GM12878 (cell line): ENCODE measurements around the gene SAMD4A. TPM values are rescaled to one million over a fixed set of nuclear protein-coding genes. Genes with fewer than 3 reads are reported as not detected.

Experiments used
- BHLHE40 ChIP-seq, 2 experiments: fragments of 450-650 bp in 1 of 2; IDR thresholded peaks; 2 replicates each; pipeline ENCODE4 v1.6.1; 2011 to 2017; ENCODE audit warnings: low read depth in 2 of 2, borderline replicate concordance in 1 of 2, improper control_type of control experiment in 1 of 2, low read length in 1 of 2, mild to moderate bottlenecking in 1 of 2
- BMI1 ChIP-seq: fragments of 450-650 bp; IDR thresholded peaks from 2 replicates; pipeline ENCODE4 v1.6.1; 2016; ENCODE audit warnings: mild to moderate bottlenecking, moderate library complexity, borderline replicate concordance
- GATAD2B ChIP-seq: fragments of 450-650 bp; conservative IDR thresholded peaks from 2 replicates; pipeline ENCODE4 v1.6.1; 2017; ENCODE audit warnings: low read depth, mild to moderate bottlenecking, moderate library complexity
- HDAC6 ChIP-seq: fragments of 200-600 bp; sonication (generic); IDR thresholded peaks from one replicate; pipeline ENCODE4 v1.8.0; 2017; ENCODE audit warnings: antibody characterized with exemption; ENCODE audit not compliant: unreplicated experiment
- NFYB ChIP-seq: IDR thresholded peaks from 2 replicates; pipeline ENCODE4 v1.6.1; 2011; ENCODE audit warnings: low read depth, mild to moderate bottlenecking, low read length, improper control_type of control experiment, moderate library complexity; ENCODE audit not compliant: insufficient read depth
- TCF12 ChIP-seq: IDR thresholded peaks from 2 replicates; pipeline ENCODE4 v1.6.1; 2011; ENCODE audit warnings: low read depth, mild to moderate bottlenecking, low read length
- YY1 ChIP-seq: IDR thresholded peaks from 2 replicates; pipeline ENCODE4 v1.6.1; 2011; ENCODE audit warnings: low read depth, mild to moderate bottlenecking, low read length
- ZNF207 ChIP-seq: fragments of 450-650 bp; IDR thresholded peaks from 2 replicates; pipeline ENCODE4 v1.6.1; 2014; ENCODE audit warnings: antibody characterized with exemption, mild to moderate bottlenecking, borderline replicate concordance
- polyA plus RNA-seq, 11 experiments: library from polyadenylated mRNA; depleted of rRNA in 4 of 11; unstranded in 6 of 11; stranded (reverse) in 5 of 11; fragments of >200 nt; fragmentation: Nextera tagmentation in 4 of 11; fragmentation: Illumina TruSeq in 1 of 11; extraction: Ambion mirVana in 4 of 11; extraction: Trizol in 1 of 11; gene quantifications; 1 replicate in 1 of 11; 2 replicates in 10 of 11; pipeline versions ENCODE4 v1.2.1 to v1.2.3, GENCODE V29; 2011 to 2016; ENCODE audit warnings: inconsistent platforms in 2 of 11, missing spikeins in 2 of 11, low read depth in 1 of 11
- total RNA-seq, 4 experiments: library from RNA; depleted of rRNA in 3 of 4; stranded (reverse); fragments of >200 nt in 3 of 4; fragmentation: Illumina TruSeq in 1 of 4; extraction: Trizol in 1 of 4; gene quantifications; 2 replicates each; pipeline versions ENCODE4 v1.2.1 to v1.2.3, GENCODE V29; 2013 to 2021
- TF ChIP-seq, protein P1 (sequence below): fragments of 450-650 bp; IDR thresholded peaks from 2 replicates; pipeline ENCODE4 v1.6.1; 2017; ENCODE audit warnings: mild to moderate bottlenecking, low read depth, inconsistent platforms; ENCODE audit not compliant: poor library complexity, severe bottlenecking
- TF ChIP-seq, protein P2 (sequence below): fragments of 450-650 bp; IDR thresholded peaks from 2 replicates; pipeline ENCODE4 v1.6.1; 2018; ENCODE audit warnings: borderline replicate concordance, mild to moderate bottlenecking; ENCODE audit not compliant: partially characterized antibody
- TF ChIP-seq, protein P3 (sequence below): IDR thresholded peaks from 2 replicates; pipeline ENCODE4 v1.6.1; 2012; ENCODE audit warnings: improper control_type of control experiment, low read depth, low read length; ENCODE audit not compliant: insufficient replicate concordance
- TF ChIP-seq, protein P4 (sequence below): fragments of 450-650 bp; formaldehyde crosslinking; IDR thresholded peaks from 2 replicates; pipeline ENCODE4 v1.4.0; 2020; ENCODE audit warnings: mild to moderate bottlenecking, moderate library complexity
- TF ChIP-seq, protein P5 (sequence below): fragments of 450-650 bp; IDR thresholded peaks from 2 replicates; pipeline ENCODE4 v1.6.1; 2014; ENCODE audit warnings: mild to moderate bottlenecking

SAMD4A gene
- total and polyA plus RNA-seq, 10 of the 15 experiments (the other 5 are each of a cell fraction or from before 2014, with no cell fraction given) = 0.05 to 0.56 (median 0.31) TPM

DNA sequence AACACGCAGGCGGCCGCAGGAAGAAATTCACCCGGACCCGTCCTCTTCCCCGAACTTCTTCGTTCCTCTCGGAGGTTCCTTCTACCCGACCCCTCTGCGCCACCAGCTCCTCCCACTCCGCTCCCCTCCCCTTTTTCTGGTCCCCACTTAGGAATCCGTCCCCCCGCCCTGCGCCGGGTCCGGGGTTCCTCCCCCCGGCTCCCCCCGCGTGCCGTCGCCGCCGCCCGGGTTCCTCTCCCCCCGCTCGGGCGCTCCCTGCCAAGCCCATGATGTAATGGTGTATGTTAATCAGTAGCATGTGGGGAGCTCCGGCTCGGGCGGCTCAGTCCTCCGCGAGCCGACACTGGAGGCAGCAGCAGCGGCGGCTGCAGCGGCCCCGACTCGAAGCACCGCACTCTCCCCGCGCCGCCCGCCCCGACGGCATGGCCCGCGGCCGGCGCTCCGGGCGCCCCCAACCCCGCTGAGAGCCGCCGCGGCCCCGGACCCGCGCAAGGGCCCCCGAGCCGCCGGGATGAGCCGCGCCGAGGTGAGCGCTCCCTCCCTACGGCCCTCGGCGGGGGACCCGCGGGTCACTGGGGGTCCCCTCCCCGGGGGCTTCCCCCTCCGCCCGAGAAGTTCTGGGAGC lies 1.0 kb upstream of the SAMD4A start (continued):
- TF ChIP-seq, protein P1, sequence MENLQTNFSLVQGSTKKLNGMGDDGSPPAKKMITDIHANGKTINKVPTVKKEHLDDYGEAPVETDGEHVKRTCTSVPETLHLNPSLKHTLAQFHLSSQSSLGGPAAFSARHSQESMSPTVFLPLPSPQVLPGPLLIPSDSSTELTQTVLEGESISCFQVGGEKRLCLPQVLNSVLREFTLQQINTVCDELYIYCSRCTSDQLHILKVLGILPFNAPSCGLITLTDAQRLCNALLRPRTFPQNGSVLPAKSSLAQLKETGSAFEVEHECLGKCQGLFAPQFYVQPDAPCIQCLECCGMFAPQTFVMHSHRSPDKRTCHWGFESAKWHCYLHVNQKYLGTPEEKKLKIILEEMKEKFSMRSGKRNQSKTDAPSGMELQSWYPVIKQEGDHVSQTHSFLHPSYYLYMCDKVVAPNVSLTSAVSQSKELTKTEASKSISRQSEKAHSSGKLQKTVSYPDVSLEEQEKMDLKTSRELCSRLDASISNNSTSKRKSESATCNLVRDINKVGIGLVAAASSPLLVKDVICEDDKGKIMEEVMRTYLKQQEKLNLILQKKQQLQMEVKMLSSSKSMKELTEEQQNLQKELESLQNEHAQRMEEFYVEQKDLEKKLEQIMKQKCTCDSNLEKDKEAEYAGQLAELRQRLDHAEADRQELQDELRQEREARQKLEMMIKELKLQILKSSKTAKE = no peak
- TF ChIP-seq, protein P2, sequence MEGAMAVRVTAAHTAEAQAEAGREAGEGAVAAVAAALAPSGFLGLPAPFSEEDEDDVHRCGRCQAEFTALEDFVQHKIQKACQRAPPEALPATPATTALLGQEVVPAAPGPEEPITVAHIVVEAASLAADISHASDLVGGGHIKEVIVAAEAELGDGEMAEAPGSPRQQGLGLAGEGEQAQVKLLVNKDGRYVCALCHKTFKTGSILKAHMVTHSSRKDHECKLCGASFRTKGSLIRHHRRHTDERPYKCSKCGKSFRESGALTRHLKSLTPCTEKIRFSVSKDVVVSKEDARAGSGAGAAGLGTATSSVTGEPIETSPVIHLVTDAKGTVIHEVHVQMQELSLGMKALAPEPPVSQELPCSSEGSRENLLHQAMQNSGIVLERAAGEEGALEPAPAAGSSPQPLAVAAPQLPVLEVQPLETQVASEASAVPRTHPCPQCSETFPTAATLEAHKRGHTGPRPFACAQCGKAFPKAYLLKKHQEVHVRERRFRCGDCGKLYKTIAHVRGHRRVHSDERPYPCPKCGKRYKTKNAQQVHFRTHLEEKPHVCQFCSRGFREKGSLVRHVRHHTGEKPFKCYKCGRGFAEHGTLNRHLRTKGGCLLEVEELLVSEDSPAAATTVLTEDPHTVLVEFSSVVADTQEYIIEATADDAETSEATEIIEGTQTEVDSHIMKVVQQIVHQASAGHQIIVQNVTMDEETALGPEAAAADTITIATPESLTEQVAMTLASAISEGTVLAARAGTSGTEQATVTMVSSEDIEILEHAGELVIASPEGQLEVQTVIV = no peak
- TF ChIP-seq GATAD2B (no peak), ZNF207 (no peak), HDAC6 (peak; percentile 32), BMI1 (no peak), YY1 (no peak), TCF12 (peak; percentile 15; the same call in 1 of the 2 replicates), BHLHE40 (IDR thresholded peaks at IDR 0.05; ENCODE audit: borderline replicate concordance in 1 of 2, low read depth in 2 of 2, low read length in 1 of 2) (peak in 1 of 2 experiments; percentile 48; a peak in 2 of 4 replicates), NFYB (no peak)
- TF ChIP-seq, protein P3, sequence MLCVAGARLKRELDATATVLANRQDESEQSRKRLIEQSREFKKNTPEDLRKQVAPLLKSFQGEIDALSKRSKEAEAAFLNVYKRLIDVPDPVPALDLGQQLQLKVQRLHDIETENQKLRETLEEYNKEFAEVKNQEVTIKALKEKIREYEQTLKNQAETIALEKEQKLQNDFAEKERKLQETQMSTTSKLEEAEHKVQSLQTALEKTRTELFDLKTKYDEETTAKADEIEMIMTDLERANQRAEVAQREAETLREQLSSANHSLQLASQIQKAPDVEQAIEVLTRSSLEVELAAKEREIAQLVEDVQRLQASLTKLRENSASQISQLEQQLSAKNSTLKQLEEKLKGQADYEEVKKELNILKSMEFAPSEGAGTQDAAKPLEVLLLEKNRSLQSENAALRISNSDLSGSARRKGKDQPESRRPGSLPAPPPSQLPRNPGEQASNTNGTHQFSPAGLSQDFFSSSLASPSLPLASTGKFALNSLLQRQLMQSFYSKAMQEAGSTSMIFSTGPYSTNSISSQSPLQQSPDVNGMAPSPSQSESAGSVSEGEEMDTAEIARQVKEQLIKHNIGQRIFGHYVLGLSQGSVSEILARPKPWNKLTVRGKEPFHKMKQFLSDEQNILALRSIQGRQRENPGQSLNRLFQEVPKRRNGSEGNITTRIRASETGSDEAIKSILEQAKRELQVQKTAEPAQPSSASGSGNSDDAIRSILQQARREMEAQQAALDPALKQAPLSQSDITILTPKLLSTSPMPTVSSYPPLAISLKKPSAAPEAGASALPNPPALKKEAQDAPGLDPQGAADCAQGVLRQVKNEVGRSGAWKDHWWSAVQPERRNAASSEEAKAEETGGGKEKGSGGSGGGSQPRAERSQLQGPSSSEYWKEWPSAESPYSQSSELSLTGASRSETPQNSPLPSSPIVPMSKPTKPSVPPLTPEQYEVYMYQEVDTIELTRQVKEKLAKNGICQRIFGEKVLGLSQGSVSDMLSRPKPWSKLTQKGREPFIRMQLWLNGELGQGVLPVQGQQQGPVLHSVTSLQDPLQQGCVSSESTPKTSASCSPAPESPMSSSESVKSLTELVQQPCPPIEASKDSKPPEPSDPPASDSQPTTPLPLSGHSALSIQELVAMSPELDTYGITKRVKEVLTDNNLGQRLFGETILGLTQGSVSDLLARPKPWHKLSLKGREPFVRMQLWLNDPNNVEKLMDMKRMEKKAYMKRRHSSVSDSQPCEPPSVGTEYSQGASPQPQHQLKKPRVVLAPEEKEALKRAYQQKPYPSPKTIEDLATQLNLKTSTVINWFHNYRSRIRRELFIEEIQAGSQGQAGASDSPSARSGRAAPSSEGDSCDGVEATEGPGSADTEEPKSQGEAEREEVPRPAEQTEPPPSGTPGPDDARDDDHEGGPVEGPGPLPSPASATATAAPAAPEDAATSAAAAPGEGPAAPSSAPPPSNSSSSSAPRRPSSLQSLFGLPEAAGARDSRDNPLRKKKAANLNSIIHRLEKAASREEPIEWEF = no peak
- TF ChIP-seq, protein P4, sequence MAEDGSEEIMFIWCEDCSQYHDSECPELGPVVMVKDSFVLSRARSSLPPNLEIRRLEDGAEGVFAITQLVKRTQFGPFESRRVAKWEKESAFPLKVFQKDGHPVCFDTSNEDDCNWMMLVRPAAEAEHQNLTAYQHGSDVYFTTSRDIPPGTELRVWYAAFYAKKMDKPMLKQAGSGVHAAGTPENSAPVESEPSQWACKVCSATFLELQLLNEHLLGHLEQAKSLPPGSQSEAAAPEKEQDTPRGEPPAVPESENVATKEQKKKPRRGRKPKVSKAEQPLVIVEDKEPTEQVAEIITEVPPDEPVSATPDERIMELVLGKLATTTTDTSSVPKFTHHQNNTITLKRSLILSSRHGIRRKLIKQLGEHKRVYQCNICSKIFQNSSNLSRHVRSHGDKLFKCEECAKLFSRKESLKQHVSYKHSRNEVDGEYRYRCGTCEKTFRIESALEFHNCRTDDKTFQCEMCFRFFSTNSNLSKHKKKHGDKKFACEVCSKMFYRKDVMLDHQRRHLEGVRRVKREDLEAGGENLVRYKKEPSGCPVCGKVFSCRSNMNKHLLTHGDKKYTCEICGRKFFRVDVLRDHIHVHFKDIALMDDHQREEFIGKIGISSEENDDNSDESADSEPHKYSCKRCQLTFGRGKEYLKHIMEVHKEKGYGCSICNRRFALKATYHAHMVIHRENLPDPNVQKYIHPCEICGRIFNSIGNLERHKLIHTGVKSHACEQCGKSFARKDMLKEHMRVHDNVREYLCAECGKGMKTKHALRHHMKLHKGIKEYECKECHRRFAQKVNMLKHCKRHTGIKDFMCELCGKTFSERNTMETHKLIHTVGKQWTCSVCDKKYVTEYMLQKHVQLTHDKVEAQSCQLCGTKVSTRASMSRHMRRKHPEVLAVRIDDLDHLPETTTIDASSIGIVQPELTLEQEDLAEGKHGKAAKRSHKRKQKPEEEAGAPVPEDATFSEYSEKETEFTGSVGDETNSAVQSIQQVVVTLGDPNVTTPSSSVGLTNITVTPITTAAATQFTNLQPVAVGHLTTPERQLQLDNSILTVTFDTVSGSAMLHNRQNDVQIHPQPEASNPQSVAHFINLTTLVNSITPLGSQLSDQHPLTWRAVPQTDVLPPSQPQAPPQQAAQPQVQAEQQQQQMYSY (CRISPR knock-in tag) = no peak
- TF ChIP-seq, protein P5, sequence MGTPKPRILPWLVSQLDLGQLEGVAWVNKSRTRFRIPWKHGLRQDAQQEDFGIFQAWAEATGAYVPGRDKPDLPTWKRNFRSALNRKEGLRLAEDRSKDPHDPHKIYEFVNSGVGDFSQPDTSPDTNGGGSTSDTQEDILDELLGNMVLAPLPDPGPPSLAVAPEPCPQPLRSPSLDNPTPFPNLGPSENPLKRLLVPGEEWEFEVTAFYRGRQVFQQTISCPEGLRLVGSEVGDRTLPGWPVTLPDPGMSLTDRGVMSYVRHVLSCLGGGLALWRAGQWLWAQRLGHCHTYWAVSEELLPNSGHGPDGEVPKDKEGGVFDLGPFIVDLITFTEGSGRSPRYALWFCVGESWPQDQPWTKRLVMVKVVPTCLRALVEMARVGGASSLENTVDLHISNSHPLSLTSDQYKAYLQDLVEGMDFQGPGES = no peak
